NT2/D1 (cell line): ENCODE data around the gene PPIL1.

Source experiments
- DNase-seq: peaks from one replicate; pipeline ENCODE4 v3.0.0-alpha.2; 2011; ENCODE audit warnings: low read depth, low spot score
- H3K27me3 ChIP-seq: 2 replicates; pipeline ENCODE4 v1.6.0; 2011; ENCODE audit warnings: mild to moderate bottlenecking; ENCODE audit not compliant: insufficient read length, insufficient read depth
- H3K36me3 ChIP-seq: 2 replicates; pipeline ENCODE4 v1.6.1; 2011; ENCODE audit warnings: mild to moderate bottlenecking, low read length, mixed read lengths; ENCODE audit not compliant: insufficient read depth, insufficient read length
- H3K4me1 ChIP-seq: 2 replicates; pipeline ENCODE4 v1.5.1; 2011; ENCODE audit not compliant: insufficient read depth, insufficient read length
- H3K4me3 ChIP-seq: 2 replicates; pipeline ENCODE4 v1.5.1; 2011; ENCODE audit warnings: low read depth; ENCODE audit not compliant: insufficient read length
- H3K9ac ChIP-seq: 2 replicates; pipeline ENCODE4 v1.6.0; 2011; ENCODE audit warnings: low read depth; ENCODE audit not compliant: insufficient read length
- H3K9me3 ChIP-seq: 2 replicates; pipeline ENCODE4 v1.5.1; 2011; ENCODE audit warnings: mild to moderate bottlenecking, low read length; ENCODE audit not compliant: insufficient read depth
- SUZ12 ChIP-seq: IDR thresholded peaks from 2 replicates; pipeline ENCODE4 v1.6.1; 2011; ENCODE audit not compliant: insufficient read length, insufficient read depth; ENCODE audit errors: extremely low read depth
- YY1 ChIP-seq: IDR thresholded peaks from 2 replicates; pipeline ENCODE4 v1.6.1; 2011; ENCODE audit not compliant: insufficient read length, insufficient read depth
- ZNF274 ChIP-seq: IDR thresholded peaks from 2 replicates; pipeline ENCODE4 v1.6.1; 2011; ENCODE audit warnings: mild to moderate bottlenecking, low read depth, low read length

PPIL1 gene

GRCh38 chr6:36873115-36873514, 1.5 kb downstream of the PPIL1 start:
- Histone ChIP-seq H3K36me3 (peaks cover 51% of the 10 kb centered on the region), H3K4me3 (no peak overlapping the region), H3K9ac (no peak overlapping the region), H3K4me1 (no peaks in the 10 kb centered on the region), H3K27me3 (no peaks in the 10 kb centered on the region), H3K9me3 (no peaks in the 10 kb centered on the region)
- DNase-seq: no peak
- TF ChIP-seq ZNF274: no peak
- no peak for TF ChIP-seq YY1
- TF ChIP-seq SUZ12: no peak

- H3K36me3 ChIP-seq: peaks cover 65% of the 10 kb centered on the region
- no peaks in the 10 kb centered on the region for H3K4me1 ChIP-seq
- DNase-seq: no peak
- H3K4me3 ChIP-seq: no peak overlapping the region
- no peak overlapping the region for H3K9ac ChIP-seq
- TF ChIP-seq YY1: no peak
- TF ChIP-seq ZNF274: no peak
- TF ChIP-seq SUZ12: no peak
- no peaks in the 10 kb centered on the region for H3K9me3 ChIP-seq
- no peaks in the 10 kb centered on the region for H3K27me3 ChIP-seq
These were observed 2.9 kb downstream of the PPIL1 start for GRCh38 chr6:36871686-36872085.

- H3K4me1 ChIP-seq: no peaks in the 10 kb centered on the region
- H3K36me3 ChIP-seq: peaks cover 89% of the 10 kb centered on the region
- no peak overlapping the region for H3K9ac ChIP-seq
- TF ChIP-seq SUZ12: no peak
- TF ChIP-seq ZNF274: no peak
- H3K9me3 ChIP-seq: no peaks in the 10 kb centered on the region
- H3K27me3 ChIP-seq: no peaks in the 10 kb centered on the region
- no peak overlapping the region for H3K4me3 ChIP-seq
- no peak for DNase-seq
These were observed 7.0 kb downstream of the PPIL1 start for GRCh38 chr6:36867471-36868224.

GRCh38 chr6:36865835-36866234, 8.8 kb downstream of the PPIL1 start:
- H3K27me3 ChIP-seq: no peaks in the 10 kb centered on the region
- TF ChIP-seq ZNF274 (no peak), SUZ12 (no peak), YY1 (no peak)
- H3K36me3 ChIP-seq: peaks cover 86% of the 10 kb centered on the region
- no peak overlapping the region for H3K4me3 ChIP-seq
- no peak overlapping the region for H3K9ac ChIP-seq
- no peak for DNase-seq
- no peaks in the 10 kb centered on the region for H3K9me3 ChIP-seq
- no peaks in the 10 kb centered on the region for H3K4me1 ChIP-seq

- Histone ChIP-seq H3K9me3 (no peaks in the 10 kb centered on the region), H3K9ac (no peak overlapping the region), H3K4me1 (peaks cover 6% of the 10 kb centered on the region), H3K4me3 (no peak overlapping the region), H3K27me3 (no peaks in the 10 kb centered on the region), H3K36me3 (peaks cover 72% of the 10 kb centered on the region)
- TF ChIP-seq SUZ12 (no peak), ZNF274 (no peak), YY1 (no peak)
- no peak for DNase-seq
These were observed 10.7 kb downstream of the PPIL1 start for GRCh38 chr6:36863670-36864540.

- TF ChIP-seq SUZ12 (no peak), ZNF274 (no peak), YY1 (no peak)
- peaks cover 6% of the 10 kb centered on the region for H3K4me1 ChIP-seq
- peaks cover 64% of the 10 kb centered on the region for H3K36me3 ChIP-seq
- H3K4me3 ChIP-seq: no peak overlapping the region
- no peak for DNase-seq
- H3K9me3 ChIP-seq: no peaks in the 10 kb centered on the region
- H3K9ac ChIP-seq: no peak overlapping the region
- H3K27me3 ChIP-seq: no peaks in the 10 kb centered on the region
These were observed 11.7 kb downstream of the PPIL1 start for GRCh38 chr6:36862848-36863382.
